MV-4-11 (cell line): ENCODE measurements around the gene SUV39H2.
"Not testable (repeated sequence)": the region's sequence is repeated elsewhere in the genome, so short reads cannot be mapped to it uniquely, and the experiment has no call there.

Source experiments
- DNase-seq: peaks from one replicate; lab custom pipeline; 2025; lab: John Stamatoyannopoulos, UW

Gene SUV39H2

GRCh38 chr10:14875941-14876340 is 2.7 kb upstream of the SUV39H2 start:
- no peak for DNase-seq

GRCh38 chr10:14876764-14877163 is 1.9 kb upstream of the SUV39H2 start:
- DNase-seq, result no peak

GRCh38 chr10:14879124-14879927 is 660 bp downstream of the SUV39H2 start:
- DNase-seq, result no peak

- no peak for DNase-seq
Observed at GRCh38 chr10:14879928-14880193, 1.2 kb downstream of the SUV39H2 start.

GRCh38 chr10:14880229-14880628 is 1.6 kb downstream of the SUV39H2 start:
- no peak for DNase-seq

GRCh38 chr10:14884082-14884481 is 5.4 kb downstream of the SUV39H2 start:
- peak; percentile 62 for DNase-seq

GRCh38 chr10:14889318-14889717 is 10.7 kb downstream of the SUV39H2 start:
- peak; percentile 22 for DNase-seq

- no peak for DNase-seq
Observed at GRCh38 chr10:14891151-14891550, 12.5 kb downstream of the SUV39H2 start.

GRCh38 chr10:14904316-14904732 is 25.7 kb downstream of the SUV39H2 start:
- peak; percentile 15 for DNase-seq

- DNase-seq, result no peak
Observed at GRCh38 chr10:14904864-14905263, 26.2 kb downstream of the SUV39H2 start.

GRCh38 chr10:14905890-14906289 is 27.2 kb downstream of the SUV39H2 start:
- DNase-seq, result no peak

GRCh38 chr10:14906765-14907164 is 28.1 kb downstream of the SUV39H2 start:
- DNase-seq, result no peak

GRCh38 chr10:14907591-14907990 is 28.9 kb downstream of the SUV39H2 start:
- not testable (repeated sequence) for DNase-seq

- no peak for DNase-seq
Observed at GRCh38 chr10:14909101-14909500, 30.4 kb downstream of the SUV39H2 start.

GRCh38 chr10:14910953-14911352 is 32.3 kb downstream of the SUV39H2 start:
- DNase-seq, result no peak

GRCh38 chr10:14911801-14912200 is 33.1 kb downstream of the SUV39H2 start:
- no peak for DNase-seq

GRCh38 chr10:14916600-14916999 is 37.9 kb downstream of the SUV39H2 start:
- no peak for DNase-seq

- DNase-seq, result no peak
Observed at GRCh38 chr10:14917827-14918226, 39.2 kb downstream of the SUV39H2 start.

- no peak for DNase-seq
Observed at GRCh38 chr10:14918964-14919363, 40.3 kb downstream of the SUV39H2 start.

GRCh38 chr10:14924013-14924412 is 45.3 kb downstream of the SUV39H2 start:
- peak; percentile 11 for DNase-seq

- no peak for DNase-seq
Observed at GRCh38 chr10:14925268-14925667, 46.6 kb downstream of the SUV39H2 start.

- no peak for DNase-seq
Observed at GRCh38 chr10:14926061-14926470, 47.4 kb downstream of the SUV39H2 start.

GRCh38 chr10:14926722-14927416 is 48.2 kb downstream of the SUV39H2 start:
- DNase-seq, result peak; percentile 75

GRCh38 chr10:14930610-14931009 is 51.9 kb downstream of the SUV39H2 start:
- no peak for DNase-seq
